Aorta (tissue), 5 donors: Measurements from ENCODE around the gene ZCWPW1. TPM values are rescaled to one million over a fixed set of nuclear protein-coding genes. Genes with fewer than 3 reads are reported as not detected.

Experiments
- ATAC-seq: fragments of 200-7000 bp; cut with Tn5 transposase; one replicate; pipeline ENCODE4 v1.9.1; 2022; ENCODE audit warnings: moderate library complexity; ENCODE audit not compliant: low FRiP score
- DNase-seq, 2 donors: peaks; one replicate each; pipeline ENCODE4 v3.0.0-alpha.2; 2020
- H3K27ac ChIP-seq, 2 donors: one replicate each; pipeline ENCODE4 v1.5.1; 2013; ENCODE audit warnings: low read length in 2 of 2, mild to moderate bottlenecking in 2 of 2, moderate library complexity in 2 of 2, control low read depth in 1 of 2, inconsistent platforms in 1 of 2, low read depth in 1 of 2
- H3K27me3 ChIP-seq, 2 donors: one replicate each; pipeline ENCODE4 v1.6.1; 2013; ENCODE audit warnings: control low read depth in 1 of 2, low read length in 1 of 2, mild to moderate bottlenecking in 1 of 2, moderate library complexity in 1 of 2; ENCODE audit not compliant: insufficient read depth in 2 of 2, control insufficient read depth in 1 of 2
- H3K36me3 ChIP-seq, 2 donors: one replicate each; pipeline ENCODE4 v1.6.1; 2013; ENCODE audit warnings: control low read depth in 1 of 2, low read length in 1 of 2, mild to moderate bottlenecking in 1 of 2; ENCODE audit not compliant: insufficient read depth in 2 of 2, control insufficient read depth in 1 of 2
- H3K4me1 ChIP-seq, 2 donors: one replicate each; pipeline ENCODE4 v1.6.1; 2013; ENCODE audit warnings: low read length in 2 of 2, control low read depth in 1 of 2, mild to moderate bottlenecking in 1 of 2, moderate library complexity in 1 of 2; ENCODE audit not compliant: insufficient read depth in 2 of 2, control insufficient read depth in 1 of 2
- H3K4me3 ChIP-seq, 2 donors: one replicate each; pipeline ENCODE4 v1.5.1; 2013; ENCODE audit warnings: low read length in 2 of 2, control low read depth in 1 of 2, mild to moderate bottlenecking in 1 of 2
- H3K9me3 ChIP-seq: one replicate; pipeline ENCODE4 v1.6.1; 2013; ENCODE audit warnings: mild to moderate bottlenecking, low read length; ENCODE audit not compliant: control insufficient read depth
- WGBS, 2 donors: extraction: QIAGEN DNeasy Blood & Tissue Kit; methylation state at CpG; one replicate each; pipeline ENCODE4 v1.1.7; 2013; 5-methylcytosine and 5-hydroxymethylcytosine counted together
- intact Hi-C, 2 donors: fragments of 100-400 bp; cut with DNase I; formaldehyde crosslinking; loops; one replicate each; pipeline versions ENCODE4 v1.14.2 to v1.15.0; 2022
- polyA plus RNA-seq, 2 donors: library from polyadenylated mRNA; stranded (reverse); fragments of 200-250 nt; gene quantifications; one replicate each; pipeline ENCODE4 v1.2.3, GENCODE V29; 2013
- total RNA-seq, 2 donors: library from RNA; stranded (reverse); fragmentation: NEBNext Ultra II Directional; extraction: Animal tissue kit (Norgen Biotek cat#: 25700); gene quantifications; one replicate each; pipeline ENCODE4 v1.2.1, GENCODE V29; 2021
- donor health status: healthy with polysubstance abuse.
- donor health status: Bipolar disorder and iron deficiency.
- donor health status: DM: no; HTN: no; CAD: no.
- donor health status: DM: no; HTN: no; CAD: no.
- donor health status: DM: yes; HTN: yes; CAD: no.

The ZCWPW1 gene
- total and polyA plus RNA-seq, 4 donors: 2.2 to 18.7 (median 4.2) TPM

DNA sequence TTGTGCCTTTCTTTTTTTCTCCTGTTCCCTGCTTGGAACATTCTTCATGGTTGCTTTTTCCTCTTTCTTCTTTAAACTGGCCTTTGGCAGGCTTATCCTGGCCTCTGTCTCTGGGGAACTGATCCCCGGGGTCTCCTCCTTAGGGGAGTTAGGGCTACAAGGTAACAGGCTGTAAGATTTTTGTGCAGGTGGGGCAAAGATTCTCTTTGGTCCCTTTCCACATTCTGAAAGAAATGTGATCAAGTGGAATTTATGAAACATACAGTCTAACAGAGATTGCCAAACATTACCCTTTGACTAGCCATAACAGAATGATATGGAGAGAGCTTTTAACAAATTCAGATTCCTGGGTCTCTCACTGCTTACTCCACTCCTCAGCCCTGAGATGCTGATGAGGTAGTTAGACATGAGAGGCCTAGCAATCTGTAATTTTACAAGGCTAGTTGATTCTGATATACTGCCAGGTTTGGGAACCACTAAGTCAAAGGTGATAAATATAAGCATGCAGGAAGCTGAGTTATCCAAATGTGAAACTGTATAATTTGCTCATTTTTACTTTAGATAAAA is 8.8 kb downstream of the ZCWPW1 start:
- Histone ChIP-seq H3K27ac (no peak overlapping the region), H3K4me3 (no peak overlapping the region), H3K27me3 (no peaks in the 10 kb centered on the region), H3K9me3 (no peaks in the 10 kb centered on the region), H3K4me1 (no peaks in the 10 kb centered on the region), H3K36me3 (no peaks in the 10 kb centered on the region)
- ATAC-seq: no peak
- 23 to 28% methylated on average over 1 of the region's 1 CpG for WGBS, 2 donors
- intact Hi-C loops: no loop called here
- DNase-seq: no peak

DNA sequence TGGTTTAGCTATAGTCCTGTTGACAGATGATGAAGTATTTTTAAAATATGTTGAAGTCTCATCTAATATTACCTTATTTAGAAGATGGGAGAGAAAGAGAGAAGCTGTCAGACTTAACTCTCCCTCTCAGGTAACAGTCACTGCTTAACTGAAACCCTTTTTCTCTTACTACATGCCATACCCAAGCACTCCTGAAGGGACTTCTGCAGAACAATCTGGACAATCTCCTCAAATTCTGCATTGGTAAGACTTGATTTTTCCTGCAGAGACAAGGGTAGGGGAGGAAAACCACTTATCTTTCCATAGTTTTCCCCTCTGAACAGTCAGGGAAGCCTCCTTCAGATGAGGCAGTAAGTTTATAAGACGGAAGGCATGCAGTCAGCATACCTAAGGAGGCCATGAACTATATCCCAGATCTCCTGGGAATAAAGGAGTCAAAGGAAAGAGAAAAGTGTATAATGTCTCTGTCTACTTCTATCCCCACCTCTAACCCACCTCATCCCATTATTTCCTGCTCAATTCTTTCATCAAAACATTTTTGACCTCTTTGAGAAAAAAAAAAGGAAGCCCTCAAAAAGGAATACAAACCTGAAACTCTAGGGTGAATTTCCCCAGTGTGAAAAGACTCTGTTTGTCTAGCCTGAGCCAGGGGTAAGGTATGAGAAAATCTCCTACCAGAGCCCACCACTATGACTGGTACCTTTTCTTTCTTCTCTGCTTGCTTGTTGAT is 9.4 kb downstream of the ZCWPW1 start:
- WGBS, 2 donors: 73 to 80% methylated on average over 1 of the region's 1 CpG
- H3K4me1 ChIP-seq: no peaks in the 10 kb centered on the region
- no peak overlapping the region for H3K27ac ChIP-seq
- H3K36me3 ChIP-seq: no peaks in the 10 kb centered on the region
- H3K9me3 ChIP-seq: no peaks in the 10 kb centered on the region
- no peak overlapping the region for H3K4me3 ChIP-seq
- no peaks in the 10 kb centered on the region for H3K27me3 ChIP-seq
- no peak for DNase-seq
- intact Hi-C loops: no loop called here
- no peak for ATAC-seq

DNA sequence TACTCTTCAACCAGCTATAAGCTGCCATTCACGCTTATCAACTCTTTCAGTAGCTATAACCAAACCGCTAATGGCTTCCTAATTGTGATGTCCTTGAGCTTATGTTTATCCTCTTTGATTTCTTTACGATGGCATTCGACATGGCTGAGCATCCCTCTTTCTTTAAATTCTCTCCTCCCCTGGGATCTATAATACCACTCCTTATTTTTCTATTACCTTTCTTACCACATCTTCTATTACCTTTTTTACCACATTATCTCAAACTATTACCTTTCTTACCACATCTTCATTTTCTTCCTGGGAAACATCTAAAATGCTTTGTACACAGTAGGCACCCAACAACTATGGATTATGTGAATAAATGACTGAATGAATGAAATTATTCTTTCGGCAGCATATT is 13.1 kb downstream of the ZCWPW1 start:
- DNase-seq: no peak
- Histone ChIP-seq H3K27ac (no peak overlapping the region), H3K4me3 (no peak overlapping the region), H3K36me3 (no peaks in the 10 kb centered on the region), H3K27me3 (no peaks in the 10 kb centered on the region), H3K4me1 (no peaks in the 10 kb centered on the region), H3K9me3 (no peaks in the 10 kb centered on the region)
- no peak for ATAC-seq
- WGBS, 2 donors: 91 to 94% methylated on average over 5 of the region's 5 CpGs
- intact Hi-C loops: no loop called here

DNA sequence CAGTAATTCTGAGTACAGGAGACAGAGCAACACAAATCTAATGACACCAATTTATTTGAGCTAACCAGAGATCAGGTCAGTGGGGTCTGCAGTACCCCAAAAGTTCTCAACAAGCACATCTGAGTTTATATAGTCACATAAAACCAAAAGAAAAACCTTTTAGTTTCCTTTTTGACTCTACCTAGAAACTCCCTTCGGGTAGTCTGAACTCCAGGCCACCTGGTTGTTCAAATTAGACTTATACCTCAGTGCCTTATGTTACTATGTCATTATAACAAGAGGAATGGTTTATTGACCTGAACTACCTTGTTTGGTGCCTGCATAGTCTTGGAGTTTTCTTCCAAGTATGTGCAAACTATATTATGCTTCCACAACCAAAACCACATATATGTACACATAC is 14.6 kb downstream of the ZCWPW1 start:
- H3K4me1 ChIP-seq: no peaks in the 10 kb centered on the region
- no peak overlapping the region for H3K4me3 ChIP-seq
- WGBS, 2 donors: 94 to 97% methylated on average over 1 of the region's 1 CpG
- no peaks in the 10 kb centered on the region for H3K36me3 ChIP-seq
- H3K27me3 ChIP-seq: no peaks in the 10 kb centered on the region
- ATAC-seq (no peak), DNase-seq (no peak)
- intact Hi-C loops: no loop called here
- H3K27ac ChIP-seq: no peak overlapping the region
- no peaks in the 10 kb centered on the region for H3K9me3 ChIP-seq

DNA sequence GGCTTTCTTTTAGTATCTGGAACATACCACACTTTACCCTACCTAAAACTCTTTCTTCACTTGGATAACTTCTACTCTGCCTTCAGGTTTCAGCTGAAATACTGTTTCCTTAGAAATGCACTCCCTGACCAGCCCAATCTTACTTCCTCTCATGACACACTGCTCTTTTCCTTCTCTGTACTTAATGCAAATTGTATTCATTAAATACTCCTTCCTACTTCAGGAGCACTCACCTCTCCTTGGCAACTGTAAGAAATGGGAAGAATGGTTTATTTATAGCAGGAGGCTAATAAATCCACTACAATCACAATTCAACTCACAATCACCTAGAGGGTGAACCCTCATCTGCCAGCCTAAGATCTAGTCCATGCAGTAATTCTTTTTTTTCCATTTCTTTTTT is 15.2 kb downstream of the ZCWPW1 start:
- no peak overlapping the region for H3K4me3 ChIP-seq
- ATAC-seq (no peak), DNase-seq (no peak)
- H3K9me3 ChIP-seq: no peaks in the 10 kb centered on the region
- H3K4me1 ChIP-seq: no peaks in the 10 kb centered on the region
- intact Hi-C loops: no loop called here
- H3K27ac ChIP-seq: no peak overlapping the region
- H3K27me3 ChIP-seq: no peaks in the 10 kb centered on the region
- no peaks in the 10 kb centered on the region for H3K36me3 ChIP-seq

DNA sequence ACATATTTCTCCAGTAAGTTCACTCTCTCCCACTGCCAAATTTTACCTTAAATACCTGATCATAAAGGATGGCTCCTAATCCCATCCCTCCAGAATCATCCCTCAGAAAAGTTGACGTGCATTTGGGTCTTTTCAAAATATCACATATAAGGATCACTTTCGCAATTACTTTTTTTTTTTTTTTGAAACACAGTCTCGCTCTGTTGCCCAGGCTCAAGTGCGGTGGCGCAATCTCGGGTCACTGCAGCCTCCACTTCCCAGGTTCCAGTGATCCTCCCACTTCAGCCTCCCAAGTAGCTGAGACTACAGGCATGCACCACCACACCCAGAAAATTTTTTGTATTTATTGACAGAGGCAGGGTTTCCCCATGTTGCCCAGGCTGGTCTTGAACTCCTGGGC is 17.4 kb downstream of the ZCWPW1 start:
- Histone ChIP-seq H3K4me3 (no peak overlapping the region), H3K4me1 (no peaks in the 10 kb centered on the region), H3K27me3 (no peaks in the 10 kb centered on the region), H3K9me3 (no peaks in the 10 kb centered on the region), H3K36me3 (no peaks in the 10 kb centered on the region), H3K27ac (no peak overlapping the region)
- ATAC-seq (no peak), DNase-seq (no peak)
- intact Hi-C loops: no loop called here
- 92 to 93% methylated on average over 6 of the region's 6 CpGs for WGBS, 2 donors

- ATAC-seq: peak; percentile 77
- intact Hi-C loops: no loop called here
- no peaks in the 10 kb centered on the region for H3K36me3 ChIP-seq
- H3K4me1 ChIP-seq: no peaks in the 10 kb centered on the region
- no peak overlapping the region for H3K4me3 ChIP-seq
- 43% methylated on average over 12 of the region's 12 CpGs for WGBS, 2 donors
- H3K9me3 ChIP-seq: no peaks in the 10 kb centered on the region
- no peaks in the 10 kb centered on the region for H3K27me3 ChIP-seq
- DNase-seq: peak in 1 of 2 donors; percentile 49
- no peak overlapping the region for H3K27ac ChIP-seq
Observed at GRCh38 chr7:100407285-100408180, 21.0 kb downstream of the ZCWPW1 start.

GRCh38 chr7:100406767-100407166 is 21.7 kb downstream of the ZCWPW1 start:
- Histone ChIP-seq H3K36me3 (no peaks in the 10 kb centered on the region), H3K27me3 (no peaks in the 10 kb centered on the region), H3K4me1 (no peaks in the 10 kb centered on the region), H3K9me3 (no peaks in the 10 kb centered on the region), H3K27ac (no peak overlapping the region), H3K4me3 (no peak overlapping the region)
- ATAC-seq (no peak), DNase-seq (no peak)
- WGBS, 2 donors: 63 to 65% methylated on average over 6 of the region's 6 CpGs
- intact Hi-C loops: no loop called here
